ENCODE data around the gene LLPH. TPM values are rescaled to one million over a fixed set of nuclear protein-coding genes. Genes with fewer than 3 reads are reported as not detected.

LLPH gene
- total RNA-seq, 1 experiment from 2014 or later, result 33.4 TPM

- Histone ChIP-seq H2BK20ac (ENCODE audit: low read depth, low read length, poor library complexity, severe bottlenecking) (no peak overlapping the region), H3K23me2 (ENCODE audit: insufficient read length, low read depth, low read length, poor library complexity, severe bottlenecking) (no peaks in the 10 kb centered on the region), H4K91ac (ENCODE audit: insufficient read length, low read depth, low read length) (no peak overlapping the region), H3K4me2 (ENCODE audit: insufficient read depth, insufficient read length, low read length) (no peak overlapping the region), H3K18ac (ENCODE audit: insufficient read length, low read depth, low read length) (no peak overlapping the region), H3K27ac (ENCODE audit: insufficient read length, low read depth, low read length) (no peak overlapping the region), H3K23ac (ENCODE audit: insufficient read length, low read depth, low read length) (no peak overlapping the region), H2BK15ac (ENCODE audit: low read depth, low read length) (no peak overlapping the region), H2BK120ac (ENCODE audit: low read depth, low read length, poor library complexity, severe bottlenecking) (no peak overlapping the region), H3K79me2 (ENCODE audit: insufficient read depth, low read length) (no peaks in the 10 kb centered on the region), H3K4me1 (ENCODE audit: insufficient read depth, low read length) (no peaks in the 10 kb centered on the region), H3T11ph (ENCODE audit: low read length) (no peak overlapping the region), H4K8ac (replicated peaks; ENCODE audit: insufficient read length, low read depth, low read length) (no peak overlapping the region), H3K14ac (ENCODE audit: insufficient read depth, low read length) (no peak overlapping the region), H4K20me1 (ENCODE audit: control insufficient read depth, insufficient read depth, insufficient read length) (no peaks in the 10 kb centered on the region), H3K56ac (ENCODE audit: insufficient read length, low read depth, low read length) (no peak overlapping the region), H3K79me1 (ENCODE audit: insufficient read depth, low read depth, low read length, poor library complexity, severe bottlenecking) (no peaks in the 10 kb centered on the region), H2BK12ac (ENCODE audit: insufficient read length, low read depth, low read length) (no peak overlapping the region), H4K5ac (ENCODE audit: insufficient read length, low read depth, low read length) (no peak overlapping the region), H3K9ac (ENCODE audit: extremely low read depth, insufficient read length, low read length) (no peak overlapping the region), H2BK5ac (ENCODE audit: insufficient read length, low read length) (no peak overlapping the region), H3K9me3 (ENCODE audit: control insufficient read depth, low read depth, low read length) (no peaks in the 10 kb centered on the region), H3K4ac (ENCODE audit: low read depth, low read length) (no peak overlapping the region), H3K27me3 (ENCODE audit: insufficient read depth, low read length) (no peaks in the 10 kb centered on the region), H2AFZ (ENCODE audit: low read length) (no peak overlapping the region), H2AK5ac (ENCODE audit: insufficient read length, low read length) (no peak overlapping the region)
- peaks cover 0 to 1% (median 0%) of the 10 kb centered on the region in 3 experiments; a peak in 3 of 7 replicates for H3K36me3 Mint-ChIP-seq (ENCODE audit: insufficient read depth in 1 of 3, low read depth in 3 of 3)
- no peak overlapping the region for H3K4me3 Mint-ChIP-seq
- no peak for DNase-seq
- WGBS (ENCODE audit: extremely low coverage, insufficient read length, low lambda C conversion rate), result no CpG with 5 or more reads among the region's 5 CpGs
- H3K27me3 Mint-ChIP-seq (ENCODE audit: low read depth), result no peaks in the 10 kb centered on the region
- H3K9me3 Mint-ChIP-seq, result no peaks in the 10 kb centered on the region
- TF ChIP-seq CTCF (conservative IDR thresholded peaks at IDR 0.05), result peak; percentile 48
- no peak overlapping the region for H3K27ac Mint-ChIP-seq
- peaks cover 3% of the 10 kb centered on the region in 2 experiments for H3K4me1 Mint-ChIP-seq
Measured at GRCh38 chr12:66149702-66150398, 19.3 kb upstream of the LLPH start.
